ENCODE results near the gene TRAF2.
"Not testable (repeated sequence)": the region's sequence is repeated elsewhere in the genome, so short reads cannot be mapped to it uniquely, and the experiment has no call there.

The TRAF2 gene

DNA sequence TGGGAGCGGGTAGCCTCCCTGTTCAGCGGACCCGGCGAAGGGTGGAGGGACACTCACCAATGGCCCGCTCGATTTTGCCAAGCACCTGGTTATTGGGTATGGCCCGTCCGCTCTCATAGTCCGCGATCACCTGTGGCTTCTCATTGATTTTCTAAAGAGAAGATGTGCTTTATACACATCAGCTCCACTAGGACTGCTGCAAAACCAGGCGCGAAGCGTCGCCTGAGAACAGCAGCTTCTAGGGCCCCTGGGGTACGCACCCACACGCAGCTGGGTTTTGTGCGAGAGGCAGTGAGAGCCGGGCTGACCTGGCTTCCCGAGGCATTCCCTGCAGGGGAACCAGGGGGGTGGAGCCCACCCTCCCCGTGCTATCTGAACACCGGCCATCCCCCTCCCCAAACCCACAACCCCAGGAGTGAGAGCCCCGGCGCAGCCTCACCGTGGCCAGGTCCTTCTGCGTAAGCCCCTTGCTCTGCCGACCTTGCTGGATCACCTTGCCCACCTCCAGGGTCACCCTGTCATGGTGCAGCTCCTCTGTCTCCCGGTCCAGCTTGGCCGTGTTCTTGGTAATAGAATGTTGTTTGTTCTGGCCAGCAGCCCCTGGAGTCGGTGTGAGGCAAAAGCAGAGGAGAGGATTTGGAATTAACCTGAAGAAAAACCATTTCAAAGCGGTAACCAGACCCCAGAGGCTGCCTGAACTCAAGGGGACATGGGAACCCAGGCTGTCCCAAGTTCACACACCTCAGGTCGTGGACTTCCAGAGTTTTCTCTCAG, 23.3 kb upstream of the TRAF2 start:
- Histone ChIP-seq H3K27me3 (ENCODE audit: control insufficient read depth in 1 of 2, insufficient read depth in 2 of 2, low read length in 2 of 2) (no peaks in the 10 kb centered on the region), H3K27ac (ENCODE audit: low read depth, low read length) (no peak overlapping the region), H3K9me3 (ENCODE audit: low read length) (no peaks in the 10 kb centered on the region), H3K4me1 (ENCODE audit: insufficient read depth, low read length) (peaks cover 28% of the 10 kb centered on the region), H3K4me3 (ENCODE audit: low read depth in 1 of 2, low read length in 2 of 2) (no peak overlapping the region), H3K36me3 (ENCODE audit: insufficient read depth, low read length) (peaks cover 34% of the 10 kb centered on the region), H3K9ac (ENCODE audit: low read length) (no peak overlapping the region)

- Histone ChIP-seq H3K27ac (ENCODE audit: low read depth, low read length) (no peak overlapping the region), H3K4me1 (ENCODE audit: insufficient read depth, low read length) (peaks cover 27% of the 10 kb centered on the region), H3K36me3 (ENCODE audit: insufficient read depth, low read length) (peaks cover 34% of the 10 kb centered on the region), H3K9ac (ENCODE audit: low read length) (no peak overlapping the region), H3K4me3 (ENCODE audit: low read depth in 1 of 2, low read length in 2 of 2) (no peak overlapping the region), H3K27me3 (ENCODE audit: control insufficient read depth in 1 of 2, insufficient read depth in 2 of 2, low read length in 2 of 2) (no peaks in the 10 kb centered on the region), H3K9me3 (ENCODE audit: low read length) (no peaks in the 10 kb centered on the region)
Observed at GRCh38 chr9:136863623-136864273, 22.6 kb upstream of the TRAF2 start.

DNA sequence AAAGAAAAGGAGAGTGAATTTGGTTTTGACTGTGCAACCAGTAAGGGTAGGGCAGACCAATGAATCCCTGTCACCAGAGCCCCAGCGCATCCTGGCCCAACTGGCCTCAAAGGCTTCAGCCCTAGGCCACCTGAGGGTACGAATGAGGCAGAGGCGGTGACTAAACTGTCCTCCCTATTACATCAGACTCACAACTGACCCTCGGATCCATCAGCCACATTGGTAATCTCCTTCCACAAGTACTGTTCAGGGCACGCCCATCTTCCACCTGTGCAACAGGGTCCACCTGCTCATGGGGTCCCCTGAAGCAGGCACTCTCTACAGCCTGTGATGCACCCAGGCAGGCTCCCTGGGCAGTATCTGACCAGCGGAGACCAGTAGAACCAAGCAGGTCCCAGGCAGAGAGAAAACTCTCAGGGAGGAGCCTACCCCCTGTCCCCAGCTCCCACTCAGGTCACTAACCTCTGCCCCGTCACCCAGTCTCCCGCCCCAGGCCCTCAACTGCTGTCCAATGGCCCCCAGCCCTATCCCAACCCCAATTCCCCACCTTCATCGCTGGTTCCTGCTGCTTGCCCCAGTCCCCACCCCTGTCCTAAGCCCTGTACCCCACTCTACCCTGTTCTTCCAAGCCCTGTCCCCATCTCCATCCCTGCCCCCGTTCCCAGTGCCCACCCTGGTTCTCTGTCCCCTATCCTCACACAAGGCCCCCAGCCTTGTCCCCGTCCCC, 21.1 kb upstream of the TRAF2 start:
- peak overlapping the region; percentile 31 for H3K27ac ChIP-seq (ENCODE audit: low read depth, low read length)
- H3K9ac ChIP-seq (ENCODE audit: low read length), result peak overlapping the region; percentile 65

DNA sequence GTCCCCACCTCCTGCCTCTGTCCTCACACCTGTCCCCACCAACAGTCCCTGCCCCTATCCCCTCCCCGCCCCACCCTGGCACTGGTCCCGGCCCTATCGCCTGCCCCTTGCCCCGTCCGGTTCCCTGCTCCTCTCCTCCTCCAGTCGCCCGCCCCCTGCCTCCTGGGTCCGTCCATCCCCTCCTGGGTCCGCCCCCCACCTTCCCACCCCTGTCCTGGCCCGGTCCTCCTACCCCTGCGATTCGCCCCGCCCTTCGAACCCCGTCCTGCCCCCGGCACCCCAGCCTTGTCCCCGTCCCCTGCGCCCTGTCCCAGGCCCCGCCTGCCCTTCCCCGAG, 20.6 kb upstream of the TRAF2 start:
- H3K4me3 ChIP-seq (ENCODE audit: low read depth in 1 of 2, low read length in 2 of 2), result peak overlapping the region; percentile 67 to 97
- peak overlapping the region; percentile 65 for H3K9ac ChIP-seq (ENCODE audit: low read length)
- H3K27me3 ChIP-seq (ENCODE audit: control insufficient read depth in 1 of 2, insufficient read depth in 2 of 2, low read length in 2 of 2), result no peaks in the 10 kb centered on the region
- peaks cover 32% of the 10 kb centered on the region for H3K36me3 ChIP-seq (ENCODE audit: insufficient read depth, low read length)
- H3K27ac ChIP-seq (ENCODE audit: low read depth, low read length), result peak overlapping the region; percentile 86
- peaks cover 16% of the 10 kb centered on the region for H3K4me1 ChIP-seq (ENCODE audit: insufficient read depth, low read length)
- no peaks in the 10 kb centered on the region for H3K9me3 ChIP-seq (ENCODE audit: low read length)

More for the DNA sequence above, 21.1 kb upstream of the TRAF2 start:
- Histone ChIP-seq H3K36me3 (ENCODE audit: insufficient read depth, low read length) (peaks cover 34% of the 10 kb centered on the region), H3K9me3 (ENCODE audit: low read length) (no peaks in the 10 kb centered on the region), H3K4me3 (ENCODE audit: low read depth in 1 of 2, low read length in 2 of 2) (peak overlapping the region; percentile 46 to 67), H3K27me3 (ENCODE audit: control insufficient read depth in 1 of 2, insufficient read depth in 2 of 2, low read length in 2 of 2) (no peaks in the 10 kb centered on the region), H3K4me1 (ENCODE audit: insufficient read depth, low read length) (peaks cover 16% of the 10 kb centered on the region)

DNA sequence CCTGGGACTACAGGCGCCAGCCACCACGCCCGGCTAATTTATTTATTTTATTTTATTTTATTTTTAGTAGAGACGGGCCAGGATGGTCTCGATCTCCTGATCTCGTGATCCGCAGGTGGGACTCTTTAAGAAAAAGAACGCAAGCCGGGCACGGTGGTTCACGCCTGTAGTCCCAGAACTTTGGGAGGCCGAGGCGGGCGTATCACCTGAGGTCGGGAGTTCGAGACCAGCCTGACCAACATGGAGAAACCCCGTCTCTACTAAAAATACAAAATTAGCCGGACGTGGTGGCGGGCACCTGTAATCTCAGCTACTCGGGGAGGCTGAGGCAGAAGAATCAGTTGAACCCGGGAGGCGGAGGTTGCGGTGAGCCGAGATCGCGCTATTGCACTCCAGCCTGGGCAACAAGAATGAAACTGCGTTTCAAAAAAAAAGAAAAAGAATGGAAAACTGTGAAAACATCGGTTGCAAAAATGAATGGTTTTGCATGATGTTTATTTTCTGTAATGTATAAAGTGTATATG, 19.4 kb upstream of the TRAF2 start:
- H3K27ac ChIP-seq (ENCODE audit: low read depth, low read length); H3K9ac ChIP-seq (ENCODE audit: low read length); H3K9me3 ChIP-seq (ENCODE audit: low read length); H3K27me3 ChIP-seq (ENCODE audit: control insufficient read depth in 1 of 2, insufficient read depth in 2 of 2, low read length in 2 of 2): not testable (repeated sequence)
- peaks cover 20% of the 10 kb centered on the region for H3K36me3 ChIP-seq (ENCODE audit: insufficient read depth, low read length)
- H3K4me3 ChIP-seq (ENCODE audit: low read depth in 1 of 2, low read length in 2 of 2), result peak overlapping the region; percentile 14 to 36
- peaks cover 16% of the 10 kb centered on the region for H3K4me1 ChIP-seq (ENCODE audit: insufficient read depth, low read length)

GRCh38 chr9:136867480-136867879, 18.8 kb upstream of the TRAF2 start:
- Histone ChIP-seq H3K4me3 (ENCODE audit: low read depth in 1 of 2, low read length in 2 of 2) (no peak overlapping the region), H3K27ac (ENCODE audit: low read depth, low read length) (no peak overlapping the region), H3K36me3 (ENCODE audit: insufficient read depth, low read length) (peaks cover 15% of the 10 kb centered on the region), H3K9ac (ENCODE audit: low read length) (no peak overlapping the region), H3K27me3 (ENCODE audit: control insufficient read depth in 1 of 2, insufficient read depth in 2 of 2, low read length in 2 of 2) (no peaks in the 10 kb centered on the region), H3K9me3 (ENCODE audit: low read length) (no peaks in the 10 kb centered on the region), H3K4me1 (ENCODE audit: insufficient read depth, low read length) (peaks cover 16% of the 10 kb centered on the region)

DNA sequence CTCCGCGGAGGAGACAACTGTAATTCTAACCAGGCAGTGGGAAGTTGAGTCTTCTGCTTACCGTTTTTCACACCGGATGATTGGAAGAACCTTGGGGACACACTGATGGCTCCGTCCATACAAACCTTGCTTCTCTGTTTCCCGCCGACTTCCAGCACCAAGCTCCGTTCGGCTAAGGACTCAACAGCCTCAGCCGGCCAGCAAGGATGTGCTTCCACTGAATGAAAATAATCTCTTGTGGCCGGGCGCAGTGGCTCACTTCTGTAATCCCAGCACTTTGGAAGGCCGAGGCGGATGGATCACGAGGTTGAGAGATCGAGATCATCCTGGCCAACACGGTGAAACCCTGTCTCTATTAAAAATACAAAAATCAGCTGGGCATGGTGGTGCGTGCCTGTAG, 18.4 kb upstream of the TRAF2 start:
- no peak overlapping the region for H3K27ac ChIP-seq (ENCODE audit: low read depth, low read length)

GRCh38 chr9:136868644-136869043, 17.7 kb upstream of the TRAF2 start:
- peaks cover 3% of the 10 kb centered on the region for H3K36me3 ChIP-seq (ENCODE audit: insufficient read depth, low read length)
- peaks cover 16% of the 10 kb centered on the region for H3K4me1 ChIP-seq (ENCODE audit: insufficient read depth, low read length)
- no peaks in the 10 kb centered on the region for H3K9me3 ChIP-seq (ENCODE audit: low read length)
- no peak overlapping the region for H3K27ac ChIP-seq (ENCODE audit: low read depth, low read length)
- no peak overlapping the region for H3K4me3 ChIP-seq (ENCODE audit: low read depth in 1 of 2, low read length in 2 of 2)
- H3K27me3 ChIP-seq (ENCODE audit: control insufficient read depth in 1 of 2, insufficient read depth in 2 of 2, low read length in 2 of 2), result no peaks in the 10 kb centered on the region
- H3K9ac ChIP-seq (ENCODE audit: low read length), result no peak overlapping the region

More for the DNA sequence above, 18.4 kb upstream of the TRAF2 start:
- Histone ChIP-seq H3K4me1 (ENCODE audit: insufficient read depth, low read length) (peaks cover 16% of the 10 kb centered on the region), H3K9me3 (ENCODE audit: low read length) (no peaks in the 10 kb centered on the region), H3K9ac (ENCODE audit: low read length) (no peak overlapping the region), H3K27me3 (ENCODE audit: control insufficient read depth in 1 of 2, insufficient read depth in 2 of 2, low read length in 2 of 2) (no peaks in the 10 kb centered on the region), H3K4me3 (ENCODE audit: low read depth in 1 of 2, low read length in 2 of 2) (no peak overlapping the region), H3K36me3 (ENCODE audit: insufficient read depth, low read length) (peaks cover 11% of the 10 kb centered on the region)

DNA sequence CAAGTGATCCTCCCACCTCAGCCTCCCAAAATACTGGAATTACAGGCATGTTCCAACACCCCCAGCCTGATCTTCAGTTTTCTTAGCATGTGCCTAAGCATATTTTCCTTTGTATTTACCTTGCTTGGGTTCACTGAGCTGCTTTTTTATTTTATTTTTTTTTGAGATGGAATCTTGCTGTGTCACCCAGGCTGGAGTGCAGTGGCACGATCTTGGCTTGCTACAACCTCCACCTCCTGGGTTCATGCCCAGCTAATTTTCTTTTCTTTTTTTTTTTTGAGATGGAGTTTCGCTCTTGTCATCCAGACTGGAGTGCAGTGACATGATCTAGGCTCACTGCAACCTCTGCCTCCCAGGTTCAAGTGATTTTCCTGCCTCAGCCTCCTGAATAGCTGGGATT, 16.7 kb upstream of the TRAF2 start:
- H3K4me1 ChIP-seq (ENCODE audit: insufficient read depth, low read length); H3K9me3 ChIP-seq (ENCODE audit: low read length); H3K27ac ChIP-seq (ENCODE audit: low read depth, low read length); H3K36me3 ChIP-seq (ENCODE audit: insufficient read depth, low read length); H3K4me3 ChIP-seq (ENCODE audit: low read depth in 1 of 2, low read length in 2 of 2); H3K9ac ChIP-seq (ENCODE audit: low read length); H3K27me3 ChIP-seq (ENCODE audit: control insufficient read depth in 1 of 2, insufficient read depth in 2 of 2, low read length in 2 of 2): not testable (repeated sequence)

- Histone ChIP-seq H3K4me3 (ENCODE audit: low read depth in 1 of 2, low read length in 2 of 2) (no peak overlapping the region), H3K4me1 (ENCODE audit: insufficient read depth, low read length) (no peaks in the 10 kb centered on the region), H3K27ac (ENCODE audit: low read depth, low read length) (no peak overlapping the region), H3K9me3 (ENCODE audit: low read length) (no peaks in the 10 kb centered on the region), H3K27me3 (ENCODE audit: control insufficient read depth in 1 of 2, insufficient read depth in 2 of 2, low read length in 2 of 2) (no peaks in the 10 kb centered on the region), H3K36me3 (ENCODE audit: insufficient read depth, low read length) (no peaks in the 10 kb centered on the region), H3K9ac (ENCODE audit: low read length) (no peak overlapping the region)
Observed at GRCh38 chr9:136875155-136875554, 11.2 kb upstream of the TRAF2 start.

GRCh38 chr9:136876476-136876875, 9.8 kb upstream of the TRAF2 start:
- Histone ChIP-seq H3K27ac (ENCODE audit: low read depth, low read length) (no peak overlapping the region), H3K4me3 (ENCODE audit: low read depth in 1 of 2, low read length in 2 of 2) (no peak overlapping the region), H3K27me3 (ENCODE audit: control insufficient read depth in 1 of 2, insufficient read depth in 2 of 2, low read length in 2 of 2) (no peaks in the 10 kb centered on the region), H3K36me3 (ENCODE audit: insufficient read depth, low read length) (no peaks in the 10 kb centered on the region), H3K4me1 (ENCODE audit: insufficient read depth, low read length) (peaks cover 2% of the 10 kb centered on the region), H3K9me3 (ENCODE audit: low read length) (no peaks in the 10 kb centered on the region), H3K9ac (ENCODE audit: low read length) (no peak overlapping the region)

Measured in muscle layer of colon (tissue), 2 donors.